HFFc6 (cell line): Measurements from ENCODE around the gene RPF1. TPM values are rescaled to one million over a fixed set of nuclear protein-coding genes. Genes with fewer than 3 reads are reported as not detected.

Experiments used
- DNase-seq: peaks from one replicate; pipeline ENCODE4 v3.0.0-alpha.2; 2018
- H3K27ac Mint-ChIP-seq: 2 replicates; pipeline ENCODE4 v1.8.0; 2020; ENCODE audit warnings: mild to moderate bottlenecking, mixed read lengths
- H3K27me3 Mint-ChIP-seq: 2 replicates; pipeline ENCODE4 v1.8.0; 2021; ENCODE audit warnings: mild to moderate bottlenecking, moderate library complexity, mixed read lengths; ENCODE audit not compliant: insufficient read depth
- H3K36me3 Mint-ChIP-seq: 2 replicates; pipeline ENCODE4 v1.8.0; 2021; ENCODE audit warnings: low read depth, mixed read lengths
- H3K4me1 Mint-ChIP-seq: 2 replicates; pipeline ENCODE4 v1.8.0; 2020; ENCODE audit warnings: low read depth, mixed read lengths
- H3K4me3 Mint-ChIP-seq: 2 replicates; pipeline ENCODE4 v1.8.0; 2020; ENCODE audit warnings: mild to moderate bottlenecking, moderate library complexity, mixed read lengths
- H3K9me3 Mint-ChIP-seq: 2 replicates; pipeline ENCODE4 v1.8.0; 2020; ENCODE audit warnings: mild to moderate bottlenecking, mixed read lengths
- total RNA-seq, 6 experiments: library from RNA; stranded (reverse); fragmentation: NEBNext Ultra II Directional; extraction: Animal tissue kit (Norgen Biotek cat#: 25700); gene quantifications; 2 replicates in 1 of 6; 3 replicates in 5 of 6; pipeline ENCODE4 v1.2.3, GENCODE V29; 2021
- TF ChIP-seq, protein P1 (sequence below): fragments of 200-600 bp; sonication (generic); IDR thresholded peaks from 2 replicates; pipeline ENCODE4 v1.5.0; 2021; ENCODE audit warnings: antibody characterized with exemption, mild to moderate bottlenecking

RPF1 gene
- total RNA-seq, 6 experiments from 2014 or later: 29.4 to 43.0 (median 36.2) TPM

DNA sequence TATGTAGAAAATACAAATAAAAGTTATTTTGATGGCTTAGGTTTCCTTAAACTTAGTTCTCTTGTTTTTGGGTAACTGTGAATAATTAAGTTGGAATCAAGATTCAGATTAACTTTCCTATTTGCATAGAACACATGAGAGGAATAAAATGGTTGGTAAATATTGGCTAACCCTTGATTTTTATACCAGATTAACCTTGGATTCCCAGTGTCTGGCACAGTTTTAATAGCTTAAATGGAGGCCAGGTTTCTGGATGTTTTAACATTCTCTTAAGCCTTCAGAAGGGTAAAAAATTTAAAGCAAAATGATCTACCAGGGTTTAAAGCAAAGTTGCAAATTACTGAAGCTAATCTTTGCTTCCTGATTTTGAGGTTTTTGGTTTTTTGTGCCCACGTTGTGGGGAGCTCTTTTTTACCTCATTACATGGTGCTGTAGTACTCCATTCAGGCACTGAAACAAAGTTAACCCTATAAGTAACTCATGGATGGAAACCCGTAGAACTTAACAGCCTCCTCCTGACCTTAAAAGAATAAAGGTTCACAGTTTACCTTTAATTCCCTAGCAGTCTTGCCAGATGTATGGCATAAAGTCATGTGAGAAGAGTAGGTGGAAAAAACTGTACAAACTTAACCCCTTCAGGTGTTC is 18.7 kb downstream of the RPF1 start:
- Mint-ChIP-seq H3K36me3 (peaks cover 34% of the 10 kb centered on the region), H3K4me1 (peaks cover 25% of the 10 kb centered on the region), H3K27ac (no peak overlapping the region; the same call in 1 of the 2 replicates), H3K9me3 (no peaks in the 10 kb centered on the region), H3K4me3 (no peak overlapping the region), H3K27me3 (no peaks in the 10 kb centered on the region)
- DNase-seq: no peak
- TF ChIP-seq, protein P1, sequence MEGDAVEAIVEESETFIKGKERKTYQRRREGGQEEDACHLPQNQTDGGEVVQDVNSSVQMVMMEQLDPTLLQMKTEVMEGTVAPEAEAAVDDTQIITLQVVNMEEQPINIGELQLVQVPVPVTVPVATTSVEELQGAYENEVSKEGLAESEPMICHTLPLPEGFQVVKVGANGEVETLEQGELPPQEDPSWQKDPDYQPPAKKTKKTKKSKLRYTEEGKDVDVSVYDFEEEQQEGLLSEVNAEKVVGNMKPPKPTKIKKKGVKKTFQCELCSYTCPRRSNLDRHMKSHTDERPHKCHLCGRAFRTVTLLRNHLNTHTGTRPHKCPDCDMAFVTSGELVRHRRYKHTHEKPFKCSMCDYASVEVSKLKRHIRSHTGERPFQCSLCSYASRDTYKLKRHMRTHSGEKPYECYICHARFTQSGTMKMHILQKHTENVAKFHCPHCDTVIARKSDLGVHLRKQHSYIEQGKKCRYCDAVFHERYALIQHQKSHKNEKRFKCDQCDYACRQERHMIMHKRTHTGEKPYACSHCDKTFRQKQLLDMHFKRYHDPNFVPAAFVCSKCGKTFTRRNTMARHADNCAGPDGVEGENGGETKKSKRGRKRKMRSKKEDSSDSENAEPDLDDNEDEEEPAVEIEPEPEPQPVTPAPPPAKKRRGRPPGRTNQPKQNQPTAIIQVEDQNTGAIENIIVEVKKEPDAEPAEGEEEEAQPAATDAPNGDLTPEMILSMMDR: no peak

DNA sequence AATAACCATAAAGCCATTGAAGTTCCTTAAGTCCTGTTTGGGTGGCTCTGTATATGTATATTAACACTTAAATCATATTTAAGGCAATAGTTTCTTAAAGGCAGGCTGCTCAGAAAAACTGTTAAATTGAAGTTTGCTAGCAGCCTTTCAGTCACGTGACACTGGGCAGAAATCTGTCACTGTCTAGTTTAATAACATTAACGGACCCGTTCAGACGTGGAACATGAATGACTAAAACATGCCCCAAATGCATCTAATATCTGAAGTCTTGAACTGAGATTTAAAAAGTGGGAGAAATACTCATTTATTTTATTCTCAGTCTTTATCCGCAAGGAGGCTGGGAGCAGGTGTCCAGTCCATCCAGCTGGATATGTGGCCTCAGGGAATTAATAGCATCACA is 23.9 kb downstream of the RPF1 start:
- H3K9me3 Mint-ChIP-seq: no peaks in the 10 kb centered on the region
- no peak overlapping the region for H3K27ac Mint-ChIP-seq
- DNase-seq: no peak
- H3K27me3 Mint-ChIP-seq: no peaks in the 10 kb centered on the region; the same call in 1 of the 2 replicates
- TF ChIP-seq, protein P1: no peak
- peaks cover 26% of the 10 kb centered on the region for H3K36me3 Mint-ChIP-seq
- H3K4me1 Mint-ChIP-seq: peaks cover 48% of the 10 kb centered on the region
- H3K4me3 Mint-ChIP-seq: peak overlapping the region; percentile 97; the same call in 1 of the 2 replicates

DNA sequence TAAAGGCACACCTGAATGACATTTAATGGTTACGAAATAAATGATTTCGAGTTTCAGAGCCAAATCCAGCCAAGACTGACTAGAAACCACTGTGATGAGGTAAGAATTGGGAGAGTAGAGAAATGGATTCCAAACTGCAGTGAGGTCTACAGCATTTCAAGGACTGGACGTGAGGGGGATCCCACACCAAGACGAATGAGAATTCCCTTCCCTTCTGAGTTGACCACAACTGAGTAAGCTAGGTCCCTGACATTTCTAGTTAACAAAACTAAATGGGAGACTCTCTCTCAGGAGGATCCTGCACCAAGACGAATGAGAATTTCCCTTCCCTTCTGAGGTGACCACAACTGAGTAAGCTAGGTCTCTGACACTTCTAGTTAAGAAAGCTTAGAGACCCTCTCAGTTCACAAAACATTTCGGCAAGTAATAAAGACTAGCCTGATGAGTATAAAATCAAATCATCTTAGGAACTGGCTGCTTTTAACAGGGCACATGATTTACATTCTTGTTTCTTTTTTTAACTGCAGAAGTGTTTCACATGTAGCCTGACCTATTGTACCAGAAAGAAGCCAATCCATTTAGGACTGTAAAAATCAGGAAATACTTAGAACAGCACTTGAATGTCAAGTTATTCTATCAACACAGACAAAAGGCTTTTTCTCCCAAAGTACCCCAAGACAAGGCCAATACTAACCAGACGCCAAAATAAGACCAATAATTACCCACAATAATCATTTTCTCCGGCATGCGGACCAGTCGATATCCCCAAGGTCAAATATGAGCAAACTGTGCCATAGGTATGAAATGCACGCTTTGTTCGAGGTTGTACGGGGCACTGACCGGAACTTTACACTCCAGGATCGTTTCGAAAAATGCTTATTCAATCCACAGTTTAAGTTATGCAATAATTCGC is 25.8 kb downstream of the RPF1 start:
- TF ChIP-seq, protein P1: no peak; the same call in 1 of the 2 replicates

DNA sequence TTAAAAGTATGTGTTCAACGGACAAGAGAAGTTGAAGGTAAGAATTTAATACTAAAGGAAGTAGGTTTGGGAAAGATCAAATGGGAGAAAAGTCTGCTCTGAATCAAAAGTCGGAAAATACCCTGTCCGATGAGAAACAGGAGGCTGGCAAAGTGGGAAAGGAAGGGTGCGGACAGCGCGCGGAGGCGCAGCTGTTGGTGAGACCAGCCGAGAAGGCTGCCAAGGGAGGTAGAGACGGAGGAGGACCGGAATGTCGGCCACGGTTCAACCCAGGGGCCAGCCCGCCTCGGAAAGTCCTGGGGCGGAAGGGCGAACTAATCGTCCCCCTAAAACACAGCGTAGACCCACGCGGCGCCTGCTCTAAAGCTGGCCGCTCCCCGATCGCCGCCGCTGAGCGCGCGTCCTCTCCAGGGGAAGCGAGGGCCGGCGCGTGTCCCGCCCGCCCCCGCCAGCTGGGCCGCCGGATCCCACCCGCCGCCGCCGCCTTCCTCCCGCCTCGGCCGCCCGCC is 26.5 kb downstream of the RPF1 start:
- H3K27ac Mint-ChIP-seq: peak overlapping the region; percentile 99
- H3K4me3 Mint-ChIP-seq: peak overlapping the region; percentile 97
- TF ChIP-seq, protein P1: no peak
- peaks cover 55% of the 10 kb centered on the region for H3K4me1 Mint-ChIP-seq
- H3K27me3 Mint-ChIP-seq: no peaks in the 10 kb centered on the region; the same call in 1 of the 2 replicates
- H3K36me3 Mint-ChIP-seq: peaks cover 36% of the 10 kb centered on the region
- peak; percentile 28 for DNase-seq
- peaks cover 11% of the 10 kb centered on the region for H3K9me3 Mint-ChIP-seq

More for the DNA sequence above, 25.8 kb downstream of the RPF1 start:
- no peaks in the 10 kb centered on the region; the same call in 1 of the 2 replicates for H3K27me3 Mint-ChIP-seq
- H3K4me3 Mint-ChIP-seq: peak overlapping the region; percentile 97
- H3K4me1 Mint-ChIP-seq: peaks cover 54% of the 10 kb centered on the region
- peaks cover 36% of the 10 kb centered on the region for H3K36me3 Mint-ChIP-seq
- peaks cover 11% of the 10 kb centered on the region for H3K9me3 Mint-ChIP-seq
- peak overlapping the region; percentile 97 for H3K27ac Mint-ChIP-seq
- peak; percentile 48 for DNase-seq

DNA sequence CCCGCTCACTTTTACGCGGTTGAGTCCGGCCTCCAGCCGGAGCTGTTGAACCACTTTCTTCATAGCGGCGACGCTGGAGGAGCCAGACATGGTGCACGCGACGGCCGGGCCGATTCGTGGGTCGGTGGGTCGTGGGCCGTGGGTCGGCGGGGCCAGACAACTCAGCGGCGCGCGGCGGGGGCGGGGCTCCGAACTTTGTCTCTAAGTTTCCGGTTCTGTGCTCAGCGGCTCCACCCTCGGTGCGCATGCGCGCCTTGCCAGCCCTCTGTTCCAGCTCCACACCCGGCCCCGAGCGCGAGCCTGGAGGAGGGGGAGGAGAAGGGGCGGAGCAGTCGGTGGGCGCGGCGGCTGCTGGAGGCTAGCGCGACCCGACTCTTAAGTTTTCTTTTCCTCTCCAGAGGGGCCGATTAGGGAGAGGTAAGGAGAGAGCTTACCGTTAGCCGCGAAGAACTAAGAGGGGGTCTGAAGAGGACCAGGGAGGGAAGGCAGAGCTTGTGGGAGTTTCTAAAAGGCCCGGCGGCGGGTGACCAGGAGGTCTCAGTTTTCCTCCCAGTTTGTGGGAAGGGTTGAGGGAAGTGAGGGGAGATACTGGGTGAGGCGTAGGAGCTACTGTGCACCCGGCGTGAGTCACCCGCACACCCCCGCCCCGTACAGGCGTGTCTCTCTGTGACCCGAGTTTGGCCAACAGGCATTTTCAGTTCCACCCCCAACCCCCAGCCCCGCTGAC is 27.1 kb downstream of the RPF1 start, which contains the start of the genes GNG5 and SPATA1:
TSS of gene GNG5 (minus strand) at position 580 of the 727 bp plus-strand sequence. CDS start at position 90, 490 bp downstream.
TSS of gene SPATA1 (plus strand) at position 385 of the 727 bp plus-strand sequence. CDS start 9,974 bp downstream, outside the sequence.
- peak; percentile 92 for DNase-seq
- H3K27me3 Mint-ChIP-seq: no peaks in the 10 kb centered on the region; the same call in 1 of the 2 replicates
- peak within 1 kb of the TSS; percentile 99 for H3K27ac Mint-ChIP-seq
- peaks cover 34% of the 10 kb centered on the region for H3K36me3 Mint-ChIP-seq
- peak within 1 kb of the TSS; percentile 97 for H3K4me3 Mint-ChIP-seq
- H3K9me3 Mint-ChIP-seq: peaks cover 11% of the 10 kb centered on the region
- peaks cover 55% of the 10 kb centered on the region for H3K4me1 Mint-ChIP-seq
- TF ChIP-seq, protein P1: no peak
